GM19372 (cell line): ENCODE data around the gene TAS1R2.
A peak's percentile ranks its signal among the peaks of the same experiment; 100 is the strongest.
"Not testable (repeated sequence)": the region's sequence is repeated elsewhere in the genome, so short reads cannot be mapped to it uniquely, and the experiment has no call there.

Experiments
- ATAC-seq: cut with Tn5 transposase; IDR thresholded peaks from one replicate; pipeline ENCODE4 v1.9.1; 2021; ENCODE audit warnings: mild to moderate bottlenecking, low read depth, moderate library complexity; ENCODE audit not compliant: unreplicated experiment

The TAS1R2 gene

GRCh38 chr1:18859560-18859959 is at the start of gene TAS1R2:
TSS of gene TAS1R2 (minus strand) at chr1:18859660. CDS start at chr1:18859660, 0 bp downstream.
- no peak for ATAC-seq

- ATAC-seq: no peak
Observed at GRCh38 chr1:18907917-18908845, 48.7 kb upstream of the TAS1R2 start.

GRCh38 chr1:18907021-18907916 is 47.8 kb upstream of the TAS1R2 start:
- ATAC-seq: no peak

- ATAC-seq: no peak
Observed at GRCh38 chr1:18903291-18903756, 43.9 kb upstream of the TAS1R2 start.

- peak; percentile 97 for ATAC-seq
Observed at GRCh38 chr1:18902523-18903290, 43.2 kb upstream of the TAS1R2 start, which contains the start of gene ALDH4A1. TSS of gene ALDH4A1 (minus strand) at chr1:18902555. CDS start at chr1:18902523, 32 bp downstream.

- no peak for ATAC-seq
Observed at GRCh38 chr1:18901952-18902522, 42.6 kb upstream of the TAS1R2 start.

GRCh38 chr1:18901147-18901951 is 41.9 kb upstream of the TAS1R2 start:
- no peak for ATAC-seq

GRCh38 chr1:18900303-18900841 is 40.9 kb upstream of the TAS1R2 start:
- ATAC-seq: no peak

- ATAC-seq: no peak
Observed at GRCh38 chr1:18899363-18900049, 40.0 kb upstream of the TAS1R2 start.

- no peak for ATAC-seq
Observed at GRCh38 chr1:18898567-18898966, 39.1 kb upstream of the TAS1R2 start.

- no peak for ATAC-seq
Observed at GRCh38 chr1:18895317-18895716, 35.9 kb upstream of the TAS1R2 start.

GRCh38 chr1:18893120-18893519 is 33.7 kb upstream of the TAS1R2 start:
- no peak for ATAC-seq

- ATAC-seq: not testable (repeated sequence)
Observed at GRCh38 chr1:18891858-18892257, 32.4 kb upstream of the TAS1R2 start.

GRCh38 chr1:18891426-18891780 is 31.9 kb upstream of the TAS1R2 start:
- ATAC-seq: no peak

- ATAC-seq: no peak
Observed at GRCh38 chr1:18890706-18891425, 31.4 kb upstream of the TAS1R2 start.

- no peak for ATAC-seq
Observed at GRCh38 chr1:18886003-18886335, 26.5 kb upstream of the TAS1R2 start.

- no peak for ATAC-seq
Observed at GRCh38 chr1:18885311-18886002, 26.0 kb upstream of the TAS1R2 start.
